Lung (tissue), 12 donors: Measurements from ENCODE around the gene TNFRSF1A. TPM values are rescaled to one million over a fixed set of nuclear protein-coding genes. Genes with fewer than 3 reads are reported as not detected.
A peak's percentile ranks its signal among the peaks of the same experiment; 100 is the strongest.

Experiments used
- ATAC-seq: fragments of 200-7000 bp; cut with Tn5 transposase; one replicate; pipeline ENCODE4 v1.9.1; 2020; ENCODE audit warnings: moderate number of reproducible peaks; ENCODE audit not compliant: insufficient read depth, low FRiP score
- DNase-seq, 3 donors: peaks; one replicate each; pipeline ENCODE4 v3.0.0-alpha.2; 2013 to 2017
- H3K27ac ChIP-seq, 2 donors: one replicate each; pipeline ENCODE4 v1.5.1; 2013; ENCODE audit warnings: mild to moderate bottlenecking in 2 of 2, moderate library complexity in 2 of 2, control low read depth in 1 of 2, inconsistent platforms in 1 of 2, low read depth in 1 of 2, low read length in 1 of 2
- H3K27me3 ChIP-seq, 3 donors: one replicate each; pipeline ENCODE4 v1.5.1; 2013; ENCODE audit warnings: low read length in 2 of 3; ENCODE audit not compliant: control insufficient read depth in 3 of 3, insufficient read depth in 3 of 3
- H3K36me3 ChIP-seq, 4 donors: one replicate each; pipeline ENCODE4 v1.5.1; 2013; ENCODE audit warnings: low read length in 4 of 4, mild to moderate bottlenecking in 1 of 4, moderate library complexity in 1 of 4; ENCODE audit not compliant: control insufficient read depth in 4 of 4, insufficient read depth in 4 of 4
- H3K4me1 ChIP-seq, 5 donors: one replicate each; pipeline ENCODE4 v1.5.1; 2013; ENCODE audit warnings: low read length in 5 of 5, mild to moderate bottlenecking in 2 of 5, moderate library complexity in 1 of 5; ENCODE audit not compliant: control insufficient read depth in 5 of 5, insufficient read depth in 5 of 5
- H3K4me3 ChIP-seq: one replicate; pipeline ENCODE4 v1.5.1; 2013; ENCODE audit warnings: mild to moderate bottlenecking, control low read depth, moderate library complexity
- H3K9ac ChIP-seq, 2 donors: one replicate each; pipeline ENCODE4 v1.5.1; 2013; ENCODE audit warnings: low read length in 2 of 2, control low read depth in 1 of 2; ENCODE audit not compliant: insufficient read depth in 1 of 2
- H3K9me3 ChIP-seq, 4 donors: one replicate each; pipeline ENCODE4 v1.5.1; 2013; ENCODE audit warnings: low read length in 3 of 4, mild to moderate bottlenecking in 1 of 4, moderate library complexity in 1 of 4; ENCODE audit not compliant: control insufficient read depth in 4 of 4, insufficient read depth in 3 of 4
- CTCF ChIP-seq: IDR thresholded peaks from 2 replicates; pipeline ENCODE4 v1.5.1; 2012; ENCODE audit warnings: mild to moderate bottlenecking; ENCODE audit errors: control extremely low read depth, extremely low read depth
- WGBS, 2 donors: extraction: QIAGEN DNeasy Blood & Tissue Kit; methylation state at CpG; one replicate each; pipeline ENCODE4 v1.1.7; 2013; 5-methylcytosine and 5-hydroxymethylcytosine counted together
- polyA plus RNA-seq, 2 donors: library from polyadenylated mRNA; stranded (reverse); fragments of 200-250 nt; gene quantifications; one replicate each; pipeline ENCODE4 v1.2.1, GENCODE V29; 2013
- total RNA-seq, 2 donors: library from RNA; depleted of rRNA in 1 of 2; stranded (reverse); fragments of >200 nt in 1 of 2; gene quantifications; one replicate each; pipeline ENCODE4 v1.2.1, GENCODE V29; 2014 to 2021
- donor health status: control.
- donor health status: control.
- donor health status: Bipolar disorder and iron deficiency.
- donor health status: healthy.
- donor health status: DM: yes; HTN: yes; CAD: no.

TNFRSF1A gene
- total and polyA plus RNA-seq, 4 donors, result 81.6 to 184 (median 178) TPM

GRCh38 chr12:6333566-6333965 is 8.3 kb downstream of the TNFRSF1A start:
- 65 to 76% methylated on average over 9 of the region's 9 CpGs for WGBS, 2 donors
- no peak for DNase-seq
- H3K27me3 ChIP-seq, result no peaks in the 10 kb centered on the region
- peaks cover 19 to 41% (median 29%) of the 10 kb centered on the region in 5 donors for H3K4me1 ChIP-seq
- H3K36me3 ChIP-seq, result peaks cover 36 to 50% (median 38%) of the 10 kb centered on the region in 4 donors
- no peak for ATAC-seq
- H3K4me3 ChIP-seq, result no peak overlapping the region
- no peaks in the 10 kb centered on the region for H3K9me3 ChIP-seq
- H3K9ac ChIP-seq, result no peak overlapping the region
- TF ChIP-seq CTCF, result no peak
- peak overlapping the region in 1 of 2 donors; percentile 71 for H3K27ac ChIP-seq

GRCh38 chr12:6333029-6333428 is 8.8 kb downstream of the TNFRSF1A start:
- H3K36me3 ChIP-seq, result peaks cover 36 to 54% (median 40%) of the 10 kb centered on the region in 4 donors
- ATAC-seq (no peak), DNase-seq (no peak)
- TF ChIP-seq CTCF, result no peak
- no peak overlapping the region for H3K9ac ChIP-seq
- H3K9me3 ChIP-seq, result no peaks in the 10 kb centered on the region
- H3K4me1 ChIP-seq, result peaks cover 13 to 36% (median 27%) of the 10 kb centered on the region in 5 donors
- H3K4me3 ChIP-seq, result no peak overlapping the region
- H3K27ac ChIP-seq, result peak overlapping the region in 1 of 2 donors; percentile 71
- no peaks in the 10 kb centered on the region for H3K27me3 ChIP-seq
- 38 to 51% methylated on average over 9 of the region's 9 CpGs for WGBS, 2 donors

GRCh38 chr12:6332459-6332858 is 9.4 kb downstream of the TNFRSF1A start:
- Histone ChIP-seq H3K4me3 (no peak overlapping the region), H3K9me3 (no peaks in the 10 kb centered on the region), H3K36me3 (peaks cover 36 to 59% (median 43%) of the 10 kb centered on the region in 4 donors), H3K27me3 (no peaks in the 10 kb centered on the region), H3K9ac (no peak overlapping the region), H3K27ac (peak overlapping the region in 1 of 2 donors; percentile 66), H3K4me1 (peaks cover 9 to 31% (median 24%) of the 10 kb centered on the region in 5 donors)
- ATAC-seq (no peak), DNase-seq (no peak)
- 52 to 60% methylated on average over 4 of the region's 4 CpGs for WGBS, 2 donors
- TF ChIP-seq CTCF, result no peak
